Endothelial cell of umbilical vein (primary cell): ENCODE results near the gene ABHD14A.

Experiments
- EZH2 ChIP-seq: IDR thresholded peaks from 2 replicates; pipeline ENCODE4 v1.6.1; 2012; ENCODE audit warnings: borderline replicate concordance, low read depth, mild to moderate bottlenecking, moderate library complexity, low read length, inconsistent platforms; ENCODE audit not compliant: severe bottlenecking
- MAX ChIP-seq: IDR thresholded peaks from 2 replicates; pipeline ENCODE4 v1.6.1; 2011; ENCODE audit not compliant: insufficient read depth, insufficient read length
- MYC ChIP-seq: IDR thresholded peaks from one replicate; pipeline ENCODE4 v1.6.1; 2011; ENCODE audit warnings: mild to moderate bottlenecking, low read depth, low read length
- POLR2A ChIP-seq: IDR thresholded peaks from 2 replicates; pipeline ENCODE4 v1.6.1; 2012; ENCODE audit warnings: low read depth, mild to moderate bottlenecking, control low read depth, low read length
- POLR2AphosphoS5 ChIP-seq: IDR thresholded peaks from 2 replicates; pipeline ENCODE4 v1.6.1; 2012; ENCODE audit warnings: low read depth, mild to moderate bottlenecking, control low read depth, low read length, moderate library complexity; ENCODE audit not compliant: insufficient read depth
- TF ChIP-seq, protein P1 (sequence below), 2 donors: IDR thresholded peaks; 1 replicate in 1 of 2; 2 replicates in 1 of 2; pipeline ENCODE4 v1.5.1; 2011; ENCODE audit warnings: low read length in 2 of 2, mild to moderate bottlenecking in 2 of 2, moderate library complexity in 2 of 2, control low read depth in 1 of 2, inconsistent platforms in 1 of 2, low read depth in 1 of 2; ENCODE audit not compliant: insufficient read depth in 1 of 2; ENCODE audit errors: extremely low read depth in 1 of 2

DNA sequence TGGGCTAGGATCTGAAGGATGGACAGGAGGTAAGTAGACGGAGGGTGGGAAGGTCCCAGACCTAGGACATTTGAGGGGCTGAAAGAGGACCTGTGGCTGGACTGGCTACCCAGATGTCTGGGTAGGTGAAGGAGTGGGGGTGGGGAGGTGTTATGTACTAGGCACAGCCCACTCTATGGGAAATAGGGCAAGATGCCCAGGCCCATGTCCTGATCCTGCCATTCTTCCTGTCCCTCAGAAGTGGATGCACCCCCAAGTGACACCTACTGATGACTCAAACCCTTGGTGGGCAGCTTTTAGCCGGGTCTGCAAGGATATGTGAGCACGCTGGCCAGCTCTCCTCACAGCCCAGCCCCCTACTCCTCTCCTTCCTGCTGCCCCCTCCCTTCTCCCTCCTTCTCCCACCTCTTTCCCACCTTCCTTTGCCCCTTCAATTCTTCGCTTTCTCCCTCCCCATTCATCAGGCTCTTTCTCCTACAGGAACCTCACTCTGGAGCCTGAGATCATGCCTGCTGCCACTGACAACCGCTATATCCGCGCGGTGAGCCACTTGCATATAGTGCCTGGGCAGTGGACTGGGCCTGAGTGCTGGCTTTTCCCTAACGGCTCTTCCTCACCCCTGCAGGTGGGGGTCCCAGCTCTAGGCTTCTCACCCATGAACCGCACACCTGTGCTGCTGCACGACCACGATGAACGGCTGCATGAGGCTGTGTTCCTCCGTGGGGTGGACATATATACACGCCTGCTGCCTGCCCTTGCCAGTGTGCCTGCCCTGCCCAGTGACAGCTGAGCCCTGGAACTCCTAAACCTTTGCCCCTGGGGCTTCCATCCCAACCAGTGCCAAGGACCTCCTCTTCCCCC, 13.7 kb downstream of the ABHD14A start:
- TF ChIP-seq, protein P1, sequence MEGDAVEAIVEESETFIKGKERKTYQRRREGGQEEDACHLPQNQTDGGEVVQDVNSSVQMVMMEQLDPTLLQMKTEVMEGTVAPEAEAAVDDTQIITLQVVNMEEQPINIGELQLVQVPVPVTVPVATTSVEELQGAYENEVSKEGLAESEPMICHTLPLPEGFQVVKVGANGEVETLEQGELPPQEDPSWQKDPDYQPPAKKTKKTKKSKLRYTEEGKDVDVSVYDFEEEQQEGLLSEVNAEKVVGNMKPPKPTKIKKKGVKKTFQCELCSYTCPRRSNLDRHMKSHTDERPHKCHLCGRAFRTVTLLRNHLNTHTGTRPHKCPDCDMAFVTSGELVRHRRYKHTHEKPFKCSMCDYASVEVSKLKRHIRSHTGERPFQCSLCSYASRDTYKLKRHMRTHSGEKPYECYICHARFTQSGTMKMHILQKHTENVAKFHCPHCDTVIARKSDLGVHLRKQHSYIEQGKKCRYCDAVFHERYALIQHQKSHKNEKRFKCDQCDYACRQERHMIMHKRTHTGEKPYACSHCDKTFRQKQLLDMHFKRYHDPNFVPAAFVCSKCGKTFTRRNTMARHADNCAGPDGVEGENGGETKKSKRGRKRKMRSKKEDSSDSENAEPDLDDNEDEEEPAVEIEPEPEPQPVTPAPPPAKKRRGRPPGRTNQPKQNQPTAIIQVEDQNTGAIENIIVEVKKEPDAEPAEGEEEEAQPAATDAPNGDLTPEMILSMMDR (IDR thresholded peaks at IDR 0.05; ENCODE audit: extremely low read depth in 1 of 2, insufficient read depth in 1 of 2, low read depth in 1 of 2, low read length in 2 of 2): no peak
- TF ChIP-seq POLR2AphosphoS5 (no peak), EZH2 (no peak), MAX (no peak), POLR2A (no peak), MYC (no peak)
